ENCODE results near the gene NT5C3B. TPM values are rescaled to one million over a fixed set of nuclear protein-coding genes. Genes with fewer than 3 reads are reported as not detected.

Gene NT5C3B
- total RNA-seq, 1 experiment from 2014 or later: 120 TPM

Other genes starting within 250 kb of the NT5C3B start
- gene KRT14, start 249.3 kb downstream of the NT5C3B start, total RNA-seq (2014; rRNA removed; shearing (Covaris generic)): not detected in 2 replicates
- 0.08 TPM in 1 of 2 replicates, not detected in the other for gene KRT16, start 223.5 kb downstream of the NT5C3B start, total RNA-seq (2014; rRNA removed; shearing (Covaris generic))
- 134 and 149 TPM in 2 replicates for gene KRT17, start 211.7 kb downstream of the NT5C3B start, total RNA-seq (2014; rRNA removed; shearing (Covaris generic))
- gene EIF1, start 147.3 kb downstream of the NT5C3B start, total RNA-seq (2014; rRNA removed; shearing (Covaris generic)): 107 and 142 TPM in 2 replicates
- not detected in 2 replicates for gene GAST, start 123.9 kb downstream of the NT5C3B start, total RNA-seq (2014; rRNA removed; shearing (Covaris generic))
- gene HAP1, start 101.6 kb downstream of the NT5C3B start, total RNA-seq (2014; rRNA removed; shearing (Covaris generic)): 0.08 and 0.10 TPM in 2 replicates
- 1.2 and 1.7 TPM in 2 replicates for gene JUP, start 49.5 kb downstream of the NT5C3B start, total RNA-seq (2014; rRNA removed; shearing (Covaris generic))
- gene P3H4, start 24.3 kb downstream of the NT5C3B start, total RNA-seq (2014; rRNA removed; shearing (Covaris generic)): 15.7 and 16.9 TPM in 2 replicates
- gene FKBP10, start 23.2 kb downstream of the NT5C3B start, total RNA-seq (2014; rRNA removed; shearing (Covaris generic)): 61.4 and 72.2 TPM in 2 replicates
- not detected in 2 replicates for gene KLHL10, start 1.6 kb upstream of the NT5C3B start, total RNA-seq (2014; rRNA removed; shearing (Covaris generic))
- 22.4 and 23.8 TPM in 2 replicates for gene KLHL11, start 29.2 kb upstream of the NT5C3B start, total RNA-seq (2014; rRNA removed; shearing (Covaris generic))
- gene ACLY, start 82.7 kb upstream of the NT5C3B start, total RNA-seq (2014; rRNA removed; shearing (Covaris generic)): 137 and 141 TPM in 2 replicates
- gene ODAD4, start 94.4 kb upstream of the NT5C3B start, total RNA-seq (2014; rRNA removed; shearing (Covaris generic)): 0.15 and 0.24 TPM in 2 replicates
- 101 and 105 TPM in 2 replicates for gene CNP, start 130.6 kb upstream of the NT5C3B start, total RNA-seq (2014; rRNA removed; shearing (Covaris generic))
- 103 and 104 TPM in 2 replicates for gene DNAJC7, start 181.2 kb upstream of the NT5C3B start, total RNA-seq (2014; rRNA removed; shearing (Covaris generic))
- gene NKIRAS2, start 183.9 kb upstream of the NT5C3B start, total RNA-seq (2014; rRNA removed; shearing (Covaris generic)): 80.3 and 81.6 TPM in 2 replicates
- gene C17orf113, start 214.4 kb upstream of the NT5C3B start, total RNA-seq (2014; rRNA removed; shearing (Covaris generic)): 0.18 and 0.49 TPM in 2 replicates